ENCODE measurements around the gene RPL22.
A peak's percentile ranks its signal among the peaks of the same experiment; 100 is the strongest.

RPL22 gene

GRCh38 chr1:6150006-6150938 lies 49.1 kb downstream of the RPL22 start:
- DNase-seq = no peak

GRCh38 chr1:6149597-6149996 lies 49.8 kb downstream of the RPL22 start:
- DNase-seq = no peak

GRCh38 chr1:6148497-6149241 lies 50.7 kb downstream of the RPL22 start:
- peak; percentile 69 for DNase-seq

- no peak for DNase-seq
These were observed 53.5 kb downstream of the RPL22 start for GRCh38 chr1:6145864-6146410.

GRCh38 chr1:6145396-6145750 lies 54.0 kb downstream of the RPL22 start:
- DNase-seq = no peak

GRCh38 chr1:6144647-6145395 lies 54.6 kb downstream of the RPL22 start:
- no peak for DNase-seq

- no peak for DNase-seq
These were observed 55.2 kb downstream of the RPL22 start for GRCh38 chr1:6144175-6144574.

- no peak for DNase-seq
These were observed 56.0 kb downstream of the RPL22 start for GRCh38 chr1:6143395-6143794.

- DNase-seq = no peak
These were observed 56.7 kb downstream of the RPL22 start for GRCh38 chr1:6142734-6143133.

- no peak for DNase-seq
These were observed 57.3 kb downstream of the RPL22 start for GRCh38 chr1:6142036-6142621.

GRCh38 chr1:6141592-6141991 lies 57.8 kb downstream of the RPL22 start:
- no peak for DNase-seq

- DNase-seq = no peak
These were observed 59.0 kb downstream of the RPL22 start for GRCh38 chr1:6140413-6140812.

- DNase-seq = no peak
These were observed 61.6 kb downstream of the RPL22 start for GRCh38 chr1:6137758-6138157.

- DNase-seq = no peak
These were observed 62.7 kb downstream of the RPL22 start for GRCh38 chr1:6136516-6137220.
